ENCODE results near the gene CSNK1G3. TPM values are rescaled to one million over a fixed set of nuclear protein-coding genes. Genes with fewer than 3 reads are reported as not detected.

Gene CSNK1G3
- polyA plus RNA-seq, 1 experiment: 9.8 TPM

- ChIA-PET POLR2A (no interaction called here), CTCF (interaction anchor here (1.4 kb wide), 1 partner anchor 12 kb away, joined by 6 read pairs; no protein-coding TSS in a partner anchor)
- H3K36me3 ChIP-seq (ENCODE audit: control insufficient read depth, insufficient read depth, low read length): peaks cover 2% of the 10 kb centered on the region
- H3K27me3 ChIP-seq (ENCODE audit: control insufficient read depth, insufficient read depth, low read length): no peaks in the 10 kb centered on the region
- TF ChIP-seq CTCF (IDR thresholded peaks at IDR 0.05; ENCODE audit: insufficient read depth, low read depth, low read length): no peak
- no peak overlapping the region for H3K4me3 ChIP-seq (ENCODE audit: low read depth, low read length)
- DNase-seq (ENCODE audit: low read depth): no peak
These were observed 42.6 kb downstream of the CSNK1G3 start for GRCh38 chr5:123554601-123555000.

DNA sequence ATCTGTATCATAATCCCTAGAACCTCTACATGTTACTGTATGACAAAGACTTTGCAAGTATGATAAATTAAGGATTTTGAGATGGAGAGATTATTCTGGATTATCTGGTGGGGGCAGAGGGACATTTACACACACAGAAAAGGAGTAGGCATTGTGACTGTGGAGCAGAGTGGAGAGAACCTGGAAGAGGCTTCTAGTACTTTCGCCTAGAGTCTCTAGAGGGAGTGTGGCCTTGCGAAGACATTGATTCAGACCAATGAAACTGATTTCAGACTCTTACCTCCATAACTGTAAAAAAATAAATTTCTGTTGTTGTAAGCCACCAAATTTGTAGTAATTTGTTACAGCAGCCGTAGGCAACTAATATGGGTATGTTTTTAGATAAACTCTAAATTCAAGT lies 45.9 kb downstream of the CSNK1G3 start:
- POLR2A ChIA-PET: no interaction called here
- DNase-seq (ENCODE audit: low read depth): no peak
- CTCF ChIA-PET: no interaction called here
- Histone ChIP-seq H3K36me3 (ENCODE audit: control insufficient read depth, insufficient read depth, low read length) (peaks cover 2% of the 10 kb centered on the region), H3K4me3 (ENCODE audit: low read depth, low read length) (no peak overlapping the region), H3K27me3 (ENCODE audit: control insufficient read depth, insufficient read depth, low read length) (no peaks in the 10 kb centered on the region)
- TF ChIP-seq CTCF (IDR thresholded peaks at IDR 0.05; ENCODE audit: insufficient read depth, low read depth, low read length): no peak

DNA sequence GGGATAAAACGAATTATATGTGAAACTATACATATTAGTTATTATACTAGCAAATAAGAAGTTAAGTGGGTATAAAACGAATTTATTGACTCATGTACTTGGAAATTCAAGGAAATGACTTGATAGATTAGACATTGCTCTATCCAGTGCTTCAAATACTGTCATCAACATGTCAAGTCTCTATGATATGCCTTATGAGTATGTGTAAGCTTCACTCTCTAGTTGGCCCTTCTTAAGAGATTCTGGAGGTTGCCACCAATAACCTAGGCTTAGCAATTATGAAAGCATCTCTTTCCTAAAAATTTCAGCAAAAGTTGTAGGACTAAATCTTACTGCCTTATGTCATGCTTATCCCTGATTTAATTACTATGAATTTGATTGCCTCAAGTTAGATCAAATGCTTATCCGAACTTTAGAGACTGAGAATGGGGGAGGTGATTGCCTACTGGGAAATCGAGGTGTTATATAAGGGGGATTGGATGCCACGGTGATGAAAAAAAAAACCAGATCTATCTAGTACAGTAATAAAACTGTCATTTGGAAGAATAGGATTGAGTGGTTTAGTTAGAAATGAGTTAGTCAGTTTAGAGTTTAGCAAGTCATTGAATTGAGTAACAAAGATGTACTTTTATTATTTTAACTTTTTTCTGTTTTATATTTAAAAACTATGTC lies 46.9 kb downstream of the CSNK1G3 start:
- CTCF ChIA-PET: no interaction called here
- peaks cover 2% of the 10 kb centered on the region for H3K36me3 ChIP-seq (ENCODE audit: control insufficient read depth, insufficient read depth, low read length)
- no peak for DNase-seq (ENCODE audit: low read depth)

DNA sequence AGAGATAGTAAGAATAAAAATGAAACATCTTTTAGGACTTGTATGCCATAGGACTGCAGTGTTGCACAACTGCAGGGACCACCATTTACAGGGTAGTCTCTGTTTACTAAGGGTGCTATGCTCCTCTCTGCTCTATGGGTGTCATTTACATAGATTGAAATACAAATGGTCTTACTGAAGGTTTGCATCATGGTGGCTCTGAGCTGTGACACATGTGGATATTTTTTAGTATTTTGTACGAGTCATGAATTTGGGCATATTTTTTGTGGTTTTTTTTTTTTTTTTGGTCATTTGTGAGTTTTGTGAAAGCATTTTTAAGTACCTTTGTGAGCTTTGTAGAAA lies 47.4 kb downstream of the CSNK1G3 start:
- Histone ChIP-seq H3K27me3 (ENCODE audit: control insufficient read depth, insufficient read depth, low read length) (no peaks in the 10 kb centered on the region), H3K36me3 (ENCODE audit: control insufficient read depth, insufficient read depth, low read length) (peaks cover 2% of the 10 kb centered on the region), H3K4me3 (ENCODE audit: low read depth, low read length) (no peak overlapping the region)
- ChIA-PET POLR2A (no interaction called here), CTCF (no interaction called here)
- TF ChIP-seq CTCF (IDR thresholded peaks at IDR 0.05; ENCODE audit: insufficient read depth, low read depth, low read length): no peak
- DNase-seq (ENCODE audit: low read depth): no peak

More for the DNA sequence above, 46.9 kb downstream of the CSNK1G3 start:
- H3K27me3 ChIP-seq (ENCODE audit: control insufficient read depth, insufficient read depth, low read length): no peaks in the 10 kb centered on the region
- H3K4me3 ChIP-seq (ENCODE audit: low read depth, low read length): no peak overlapping the region
- POLR2A ChIA-PET: no interaction called here
- no peak for TF ChIP-seq CTCF (IDR thresholded peaks at IDR 0.05; ENCODE audit: insufficient read depth, low read depth, low read length)

GRCh38 chr5:123561230-123561629 lies 49.3 kb downstream of the CSNK1G3 start:
- DNase-seq (ENCODE audit: low read depth): no peak
- ChIA-PET CTCF (no interaction called here), POLR2A (no interaction called here)
- no peaks in the 10 kb centered on the region for H3K27me3 ChIP-seq (ENCODE audit: control insufficient read depth, insufficient read depth, low read length)
- TF ChIP-seq CTCF (IDR thresholded peaks at IDR 0.05; ENCODE audit: insufficient read depth, low read depth, low read length): no peak
- peaks cover 2% of the 10 kb centered on the region for H3K36me3 ChIP-seq (ENCODE audit: control insufficient read depth, insufficient read depth, low read length)
- no peak overlapping the region for H3K4me3 ChIP-seq (ENCODE audit: low read depth, low read length)

Measured in BJ (cell line).